ENCODE measurements around the gene UBE2G2.

DNA sequence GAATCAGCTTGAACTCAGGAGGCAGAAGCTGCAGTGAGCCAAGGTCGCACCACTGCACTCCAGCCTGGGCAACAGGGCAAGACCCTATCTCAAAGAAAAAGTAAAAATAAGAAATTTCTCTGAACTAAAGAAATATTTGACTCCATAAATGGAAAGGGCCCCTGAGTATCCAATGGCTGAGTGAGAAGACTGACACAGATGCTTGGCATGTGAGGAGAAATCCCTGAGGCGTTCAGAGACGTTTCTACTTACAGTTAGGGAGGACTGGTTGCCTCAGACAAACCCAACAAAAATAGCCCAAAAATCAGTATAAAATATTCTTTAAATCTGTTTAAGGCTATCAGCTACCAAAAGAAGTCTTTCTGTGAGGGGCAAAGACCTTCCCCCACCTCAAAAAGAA, 19.2 kb upstream of the UBE2G2 start:
- TF ChIP-seq, protein P1, sequence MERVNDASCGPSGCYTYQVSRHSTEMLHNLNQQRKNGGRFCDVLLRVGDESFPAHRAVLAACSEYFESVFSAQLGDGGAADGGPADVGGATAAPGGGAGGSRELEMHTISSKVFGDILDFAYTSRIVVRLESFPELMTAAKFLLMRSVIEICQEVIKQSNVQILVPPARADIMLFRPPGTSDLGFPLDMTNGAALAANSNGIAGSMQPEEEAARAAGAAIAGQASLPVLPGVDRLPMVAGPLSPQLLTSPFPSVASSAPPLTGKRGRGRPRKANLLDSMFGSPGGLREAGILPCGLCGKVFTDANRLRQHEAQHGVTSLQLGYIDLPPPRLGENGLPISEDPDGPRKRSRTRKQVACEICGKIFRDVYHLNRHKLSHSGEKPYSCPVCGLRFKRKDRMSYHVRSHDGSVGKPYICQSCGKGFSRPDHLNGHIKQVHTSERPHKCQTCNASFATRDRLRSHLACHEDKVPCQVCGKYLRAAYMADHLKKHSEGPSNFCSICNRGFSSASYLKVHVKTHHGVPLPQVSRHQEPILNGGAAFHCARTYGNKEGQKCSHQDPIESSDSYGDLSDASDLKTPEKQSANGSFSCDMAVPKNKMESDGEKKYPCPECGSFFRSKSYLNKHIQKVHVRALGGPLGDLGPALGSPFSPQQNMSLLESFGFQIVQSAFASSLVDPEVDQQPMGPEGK (CRISPR knock-in tag; IDR thresholded peaks at IDR 0.05; ENCODE audit: borderline replicate concordance): no peak
- TF ChIP-seq ESRRG (CRISPR knock-in tag; IDR thresholded peaks at IDR 0.05) (no peak), ARNTL (CRISPR knock-in tag; IDR thresholded peaks at IDR 0.05; ENCODE audit: borderline replicate concordance, low read depth) (no peak), PPARA (CRISPR knock-in tag; IDR thresholded peaks at IDR 0.05; ENCODE audit: borderline replicate concordance) (no peak), ZFP3 (CRISPR knock-in tag; IDR thresholded peaks at IDR 0.05) (no peak), ZC3H10 (CRISPR knock-in tag; IDR thresholded peaks at IDR 0.05) (no peak), TOX (CRISPR knock-in tag; IDR thresholded peaks at IDR 0.05; ENCODE audit: borderline replicate concordance) (no peak), TCF4 (CRISPR knock-in tag; IDR thresholded peaks at IDR 0.05; ENCODE audit: borderline replicate concordance) (no peak), OSR1 (CRISPR knock-in tag; IDR thresholded peaks at IDR 0.05) (no peak)
- TF ChIP-seq, protein P2, sequence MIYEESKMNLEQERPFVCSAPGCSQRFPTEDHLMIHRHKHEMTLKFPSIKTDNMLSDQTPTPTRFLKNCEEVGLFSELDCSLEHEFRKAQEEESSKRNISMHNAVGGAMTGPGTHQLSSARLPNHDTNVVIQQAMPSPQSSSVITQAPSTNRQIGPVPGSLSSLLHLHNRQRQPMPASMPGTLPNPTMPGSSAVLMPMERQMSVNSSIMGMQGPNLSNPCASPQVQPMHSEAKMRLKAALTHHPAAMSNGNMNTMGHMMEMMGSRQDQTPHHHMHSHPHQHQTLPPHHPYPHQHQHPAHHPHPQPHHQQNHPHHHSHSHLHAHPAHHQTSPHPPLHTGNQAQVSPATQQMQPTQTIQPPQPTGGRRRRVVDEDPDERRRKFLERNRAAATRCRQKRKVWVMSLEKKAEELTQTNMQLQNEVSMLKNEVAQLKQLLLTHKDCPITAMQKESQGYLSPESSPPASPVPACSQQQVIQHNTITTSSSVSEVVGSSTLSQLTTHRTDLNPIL (CRISPR knock-in tag; IDR thresholded peaks at IDR 0.05; ENCODE audit: low read depth): no peak

All from SK-N-SH treated with all-trans-retinoic acid at 6 μM for 48 hours (cell line).